ENCODE data around the gene GPR17. TPM values are rescaled to one million over a fixed set of nuclear protein-coding genes. Genes with fewer than 3 reads are reported as not detected.

The GPR17 gene
- total and polyA plus RNA-seq, 9 of the 15 experiments (the other 6 are each of a cell fraction or from before 2014, with no cell fraction given): not detected

GRCh38 chr2:127688405-127688804, 42.5 kb downstream of the GPR17 start:
- Histone ChIP-seq H3K27ac (ENCODE audit: extremely low read depth, low read depth, low read length) (no peak overlapping the region), H3K4me2 (ENCODE audit: insufficient read depth, low read length) (no peak overlapping the region), H3K9me3 (replicated peaks; ENCODE audit: control insufficient read depth, insufficient read depth, low read depth, low read length) (peaks cover 7% of the 10 kb centered on the region; the same call in 1 of the 2 replicates), H4K20me1 (replicated peaks; ENCODE audit: control insufficient read depth, insufficient read depth, low read length) (no peaks in the 10 kb centered on the region), H3K4me1 (replicated peaks in 1 of 2; ENCODE audit: control insufficient read depth in 2 of 2, insufficient read depth in 2 of 2, low read length in 2 of 2) (peaks cover 0 to 3% of the 10 kb centered on the region in 2 experiments; a peak in 2 of 5 replicates), H3K36me3 (ENCODE audit: control insufficient read depth, insufficient read depth, low read length) (no peaks in the 10 kb centered on the region), H3K27me3 (ENCODE audit: control insufficient read depth in 2 of 2, insufficient read depth in 2 of 2, low read length in 2 of 2) (peaks cover 9 to 13% of the 10 kb centered on the region in 2 experiments), H3K79me2 (ENCODE audit: control insufficient read depth, insufficient read depth, low read length) (no peaks in the 10 kb centered on the region), H3K9ac (ENCODE audit: insufficient read depth in 1 of 2, low read depth in 2 of 2, low read length in 2 of 2) (no peak overlapping the region), H3K4me3 (no peak overlapping the region), H2AFZ (ENCODE audit: low read depth, low read length) (no peak overlapping the region), H3K9me1 (ENCODE audit: control insufficient read depth, insufficient read depth, low read length) (no peaks in the 10 kb centered on the region)
- TF ChIP-seq ZFP1 (CRISPR knock-in tag; IDR thresholded peaks at IDR 0.05) (peak; percentile 75), ATF6 (CRISPR knock-in tag; IDR thresholded peaks at IDR 0.05) (no peak)
- ChIA-PET CTCF (ENCODE audit: low intra/inter-chr PET ratio) (no interaction called here), POLR2A (no interaction called here)
- in situ Hi-C loops (cut with MboI) (no loop called here), intact Hi-C loops (cut with micrococcal nuclease) (no loop called here)
- WGBS (ENCODE audit: insufficient coverage, low coverage, missing lambda C conversion rate): 7% methylated on average over 1 of the region's 1 CpG
- BruUV-seq (replicated peaks): no TSS peak
- FAIRE-seq: no peak
- DNase-seq (ENCODE audit: extremely low read depth in 1 of 4, low spot score in 3 of 4): peak in 1 of 4 experiments; percentile 2
- no peak for ATAC-seq

- ChIA-PET POLR2A (no interaction called here), CTCF (ENCODE audit: low intra/inter-chr PET ratio) (no interaction called here)
- H3K9ac ChIP-seq (ENCODE audit: insufficient read depth in 1 of 2, low read depth in 2 of 2, low read length in 2 of 2): no peak overlapping the region
- in situ Hi-C loops (cut with MboI) (no loop called here), intact Hi-C loops (cut with micrococcal nuclease) (no loop called here)
- no peaks in the 10 kb centered on the region for H3K79me2 ChIP-seq (ENCODE audit: control insufficient read depth, insufficient read depth, low read length)
- H3K4me3 ChIP-seq: no peak overlapping the region
- H3K27me3 ChIP-seq (ENCODE audit: control insufficient read depth in 2 of 2, insufficient read depth in 2 of 2, low read length in 2 of 2): peaks cover 0 to 2% of the 10 kb centered on the region in 2 experiments; a peak in 2 of 5 replicates
- ATAC-seq (no peak), DNase-seq (ENCODE audit: extremely low read depth in 1 of 4, low spot score in 3 of 4) (no peak), FAIRE-seq (no peak)
- H4K20me1 ChIP-seq (replicated peaks; ENCODE audit: control insufficient read depth, insufficient read depth, low read length): no peaks in the 10 kb centered on the region
- H3K4me1 ChIP-seq (replicated peaks in 1 of 2; ENCODE audit: control insufficient read depth in 2 of 2, insufficient read depth in 2 of 2, low read length in 2 of 2): peaks cover 0 to 5% of the 10 kb centered on the region in 2 experiments; a peak in 2 of 5 replicates
- H3K9me3 ChIP-seq (replicated peaks; ENCODE audit: control insufficient read depth, insufficient read depth, low read depth, low read length): peaks cover 7% of the 10 kb centered on the region; the same call in 1 of the 2 replicates
- TF ChIP-seq MYBL2 (IDR thresholded peaks at IDR 0.05; ENCODE audit: low read depth) (no peak), MYBL2 (CRISPR knock-in tag; IDR thresholded peaks at IDR 0.05; ENCODE audit: borderline replicate concordance) (no peak), CBX3 (IDR thresholded peaks at IDR 0.05; ENCODE audit: borderline replicate concordance in 1 of 2, low read length in 2 of 2) (peak in 1 of 2 experiments; percentile 51; a peak in 1 of 3 replicates), ZFP36 (IDR thresholded peaks at IDR 0.05; ENCODE audit: low read depth, low read length, partially characterized antibody) (peak; percentile 87), ASH1L (IDR thresholded peaks at IDR 0.05; ENCODE audit: borderline replicate concordance, low read depth, partially characterized antibody) (no peak), ZFX (CRISPR knock-in tag; IDR thresholded peaks at IDR 0.05) (no peak), CEBPZ (IDR thresholded peaks at IDR 0.05; ENCODE audit: borderline replicate concordance, low read depth, low read length) (peak; percentile 36; the same call in 1 of the 2 replicates)
- H3K27ac ChIP-seq (ENCODE audit: extremely low read depth, low read depth, low read length): no peak overlapping the region
- WGBS (ENCODE audit: insufficient coverage, low coverage, missing lambda C conversion rate): 0% methylated on average over 2 of the region's 2 CpGs
- no TSS peak for BruUV-seq (replicated peaks)
- H2AFZ ChIP-seq (ENCODE audit: low read depth, low read length): no peak overlapping the region
- no peak overlapping the region for H3K4me2 ChIP-seq (ENCODE audit: insufficient read depth, low read length)
- H3K9me1 ChIP-seq (ENCODE audit: control insufficient read depth, insufficient read depth, low read length): no peaks in the 10 kb centered on the region
- H3K36me3 ChIP-seq (ENCODE audit: control insufficient read depth, insufficient read depth, low read length): no peaks in the 10 kb centered on the region
Measured at GRCh38 chr2:127690696-127691095, 44.7 kb downstream of the GPR17 start.

Data from K562 (cell line).